ENCODE measurements around the gene ATP8B1.

Gene ATP8B1

DNA sequence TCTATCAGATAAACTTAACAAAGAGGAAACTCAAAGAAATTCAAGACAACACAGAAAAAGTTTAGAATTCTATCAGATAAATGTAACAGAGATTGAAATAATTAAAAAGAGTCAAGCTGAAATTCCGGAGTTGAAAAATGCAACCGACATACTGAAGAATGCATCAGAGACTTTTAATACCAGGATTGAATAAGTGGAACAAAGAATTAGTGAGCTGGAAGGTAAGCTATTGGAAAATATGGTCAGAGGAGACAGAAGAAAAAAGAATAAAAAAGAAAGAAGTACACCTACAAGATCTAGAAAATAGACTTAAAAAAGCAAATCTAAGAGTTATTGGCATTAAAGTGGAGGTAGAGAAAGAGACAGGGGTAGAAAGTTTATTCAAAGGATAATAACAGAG is 88.0 kb downstream of the ATP8B1 start:
- TF ChIP-seq, protein P1, sequence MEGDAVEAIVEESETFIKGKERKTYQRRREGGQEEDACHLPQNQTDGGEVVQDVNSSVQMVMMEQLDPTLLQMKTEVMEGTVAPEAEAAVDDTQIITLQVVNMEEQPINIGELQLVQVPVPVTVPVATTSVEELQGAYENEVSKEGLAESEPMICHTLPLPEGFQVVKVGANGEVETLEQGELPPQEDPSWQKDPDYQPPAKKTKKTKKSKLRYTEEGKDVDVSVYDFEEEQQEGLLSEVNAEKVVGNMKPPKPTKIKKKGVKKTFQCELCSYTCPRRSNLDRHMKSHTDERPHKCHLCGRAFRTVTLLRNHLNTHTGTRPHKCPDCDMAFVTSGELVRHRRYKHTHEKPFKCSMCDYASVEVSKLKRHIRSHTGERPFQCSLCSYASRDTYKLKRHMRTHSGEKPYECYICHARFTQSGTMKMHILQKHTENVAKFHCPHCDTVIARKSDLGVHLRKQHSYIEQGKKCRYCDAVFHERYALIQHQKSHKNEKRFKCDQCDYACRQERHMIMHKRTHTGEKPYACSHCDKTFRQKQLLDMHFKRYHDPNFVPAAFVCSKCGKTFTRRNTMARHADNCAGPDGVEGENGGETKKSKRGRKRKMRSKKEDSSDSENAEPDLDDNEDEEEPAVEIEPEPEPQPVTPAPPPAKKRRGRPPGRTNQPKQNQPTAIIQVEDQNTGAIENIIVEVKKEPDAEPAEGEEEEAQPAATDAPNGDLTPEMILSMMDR (conservative IDR thresholded peaks at IDR 0.05; ENCODE audit: control insufficient read depth, insufficient read depth, low read depth, low read length), result no peak
- DNase-seq (ENCODE audit: low read depth), result no peak
- no peak overlapping the region for H3K4me3 ChIP-seq (ENCODE audit: control insufficient read depth, low read depth, low read length)

GRCh38 chr18:57710226-57710625 is 92.9 kb downstream of the ATP8B1 start:
- DNase-seq (ENCODE audit: low read depth), result no peak
- TF ChIP-seq, protein P1 (conservative IDR thresholded peaks at IDR 0.05; ENCODE audit: control insufficient read depth, insufficient read depth, low read depth, low read length), result no peak
- H3K4me3 ChIP-seq (ENCODE audit: control insufficient read depth, low read depth, low read length), result no peak overlapping the region

DNA sequence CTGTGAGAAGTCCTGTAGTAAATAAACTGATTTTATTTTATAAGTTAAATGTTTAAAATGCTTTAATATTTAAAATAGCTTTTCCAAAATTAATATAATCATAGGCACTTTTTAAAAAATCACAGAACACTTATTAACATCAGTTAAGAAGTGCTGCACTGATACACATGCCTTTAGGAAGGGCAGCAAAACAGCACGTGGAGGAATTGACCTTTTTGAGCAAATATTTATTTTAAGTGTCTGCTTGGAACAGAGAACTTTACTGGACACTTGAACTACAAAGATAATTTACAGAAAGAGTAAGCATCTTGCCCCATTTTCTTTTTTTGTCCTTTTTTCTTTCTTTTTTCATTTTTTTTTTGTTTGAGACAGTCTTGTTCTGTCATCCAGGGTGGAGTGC is 93.8 kb downstream of the ATP8B1 start:
- TF ChIP-seq, protein P1 (conservative IDR thresholded peaks at IDR 0.05; ENCODE audit: control insufficient read depth, insufficient read depth, low read depth, low read length), result no peak
- no peak for DNase-seq (ENCODE audit: low read depth)
- no peak overlapping the region for H3K4me3 ChIP-seq (ENCODE audit: control insufficient read depth, low read depth, low read length)

- DNase-seq (ENCODE audit: low read depth), result no peak
- TF ChIP-seq, protein P1 (conservative IDR thresholded peaks at IDR 0.05; ENCODE audit: control insufficient read depth, insufficient read depth, low read depth, low read length), result no peak
- no peak overlapping the region for H3K4me3 ChIP-seq (ENCODE audit: control insufficient read depth, low read depth, low read length)
Observed at GRCh38 chr18:57708288-57708687, 94.8 kb downstream of the ATP8B1 start.

- DNase-seq (ENCODE audit: low read depth), result no peak
- H3K4me3 ChIP-seq (ENCODE audit: control insufficient read depth, low read depth, low read length), result no peak overlapping the region
- TF ChIP-seq, protein P1 (conservative IDR thresholded peaks at IDR 0.05; ENCODE audit: control insufficient read depth, insufficient read depth, low read depth, low read length), result no peak
Observed at GRCh38 chr18:57705832-57706595, 97.1 kb downstream of the ATP8B1 start.

- DNase-seq (ENCODE audit: low read depth), result no peak
- TF ChIP-seq, protein P1 (conservative IDR thresholded peaks at IDR 0.05; ENCODE audit: control insufficient read depth, insufficient read depth, low read depth, low read length), result no peak
- no peak overlapping the region for H3K4me3 ChIP-seq (ENCODE audit: control insufficient read depth, low read depth, low read length)
Observed at GRCh38 chr18:57705011-57705410, 98.1 kb downstream of the ATP8B1 start.

All from fibroblast of mammary gland (primary cell).